NCI-H345 (cell line): ENCODE measurements around the gene SCEL.
"Not testable (repeated sequence)": the region's sequence is repeated elsewhere in the genome, so short reads cannot be mapped to it uniquely, and the experiment has no call there.

ENCODE experiments used
- DNase-seq: peaks from one replicate; lab custom pipeline; 2025; lab: John Stamatoyannopoulos, UW

Gene SCEL

DNA sequence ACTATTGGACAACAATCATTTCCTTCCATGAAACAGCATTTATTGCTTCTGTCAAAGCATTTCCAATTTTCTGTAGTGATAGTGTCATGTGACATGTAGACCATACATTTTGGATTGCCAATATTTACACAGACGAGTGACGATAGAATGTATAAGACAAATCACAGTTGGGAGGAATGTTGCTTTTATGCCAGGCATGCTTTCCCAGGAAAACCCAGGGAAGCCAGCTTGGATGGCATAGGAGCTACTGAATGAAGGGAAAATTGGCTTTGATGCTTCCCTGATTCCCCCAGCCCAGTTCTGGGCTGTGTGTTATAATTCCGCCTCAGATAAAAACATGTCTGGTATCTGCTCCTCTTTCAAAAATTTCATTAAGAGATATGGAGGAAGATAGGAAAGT is 22.5 kb downstream of the SCEL start:
- DNase-seq = no peak

GRCh38 chr13:77563111-77563510 is 27.6 kb downstream of the SCEL start:
- no peak for DNase-seq

GRCh38 chr13:77565635-77566034 is 30.1 kb downstream of the SCEL start:
- DNase-seq = peak; percentile 41

- no peak for DNase-seq
Measured at GRCh38 chr13:77571956-77572355, 36.5 kb downstream of the SCEL start.

DNA sequence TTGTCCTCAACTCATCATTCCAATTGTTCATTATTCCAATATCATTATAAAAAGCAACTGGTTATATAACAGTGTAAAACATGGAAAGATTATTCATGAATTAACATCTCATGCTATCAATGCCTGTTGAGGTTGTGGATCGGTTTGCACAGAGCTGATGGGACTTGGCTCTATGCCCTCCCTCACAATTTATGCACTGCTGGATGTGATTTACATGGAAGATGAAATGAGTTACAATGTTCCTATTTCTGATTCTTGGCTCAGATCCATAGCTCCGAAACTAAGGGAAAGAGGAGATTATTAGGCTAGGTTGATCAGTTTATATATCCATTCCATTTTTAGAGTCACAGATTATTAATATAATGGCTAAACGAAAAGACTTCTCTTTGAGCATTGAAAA is 38.6 kb downstream of the SCEL start:
- DNase-seq = no peak

- no peak for DNase-seq
Measured at GRCh38 chr13:77579959-77580358, 44.5 kb downstream of the SCEL start.

GRCh38 chr13:77580748-77581147 is 45.2 kb downstream of the SCEL start:
- no peak for DNase-seq

- no peak for DNase-seq
Measured at GRCh38 chr13:77583581-77583980, 48.1 kb downstream of the SCEL start.

DNA sequence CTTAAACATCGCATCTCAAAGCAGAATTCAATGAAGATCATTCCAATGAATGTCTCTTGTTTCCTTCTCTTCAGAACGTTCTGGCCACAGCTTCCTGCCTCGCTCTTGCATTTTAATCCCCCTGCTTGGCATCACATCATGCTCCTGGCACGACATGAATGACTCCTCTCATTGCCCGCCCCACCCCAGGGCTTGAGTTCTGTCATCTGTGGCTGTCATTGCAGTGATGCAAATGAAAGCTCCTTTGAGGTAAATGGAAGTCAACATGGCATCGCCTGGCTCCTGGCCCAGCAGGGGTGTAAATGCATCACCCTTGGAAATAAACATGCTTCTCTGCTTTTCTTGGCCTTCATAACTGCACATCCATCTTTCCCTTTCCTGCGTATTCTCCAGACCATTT is 48.6 kb downstream of the SCEL start:
- peak; percentile 72 for DNase-seq

DNA sequence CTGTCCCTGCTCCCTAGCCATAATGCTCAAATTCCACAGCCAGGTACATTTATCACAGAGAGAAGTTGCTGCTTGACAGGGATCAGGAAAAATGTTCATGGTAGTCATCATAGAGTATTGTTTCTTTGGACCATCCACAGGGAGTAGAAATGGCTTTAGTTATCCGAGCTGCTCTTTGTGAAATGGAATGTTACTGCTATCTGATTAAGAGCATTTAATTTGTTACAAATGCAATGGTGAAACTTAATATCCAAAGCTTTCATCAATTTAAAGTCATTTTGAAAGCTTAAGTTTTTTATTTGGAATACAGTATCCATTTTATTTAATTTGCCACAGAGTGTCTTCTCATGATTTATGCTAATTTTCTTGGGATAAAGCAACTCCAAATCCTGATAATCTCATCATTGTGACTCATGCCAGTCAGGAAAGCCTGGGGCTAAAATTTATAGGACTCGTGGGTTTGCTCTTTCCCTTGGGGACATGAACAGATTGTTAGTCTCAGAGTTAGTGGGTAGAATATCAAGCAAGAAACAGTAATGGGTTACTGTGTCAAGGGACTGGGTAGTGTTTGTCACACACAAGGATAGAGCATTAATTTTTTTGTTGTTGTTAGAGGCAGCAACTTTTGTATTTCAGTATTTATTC is 59.8 kb downstream of the SCEL start:
- no peak for DNase-seq

DNA sequence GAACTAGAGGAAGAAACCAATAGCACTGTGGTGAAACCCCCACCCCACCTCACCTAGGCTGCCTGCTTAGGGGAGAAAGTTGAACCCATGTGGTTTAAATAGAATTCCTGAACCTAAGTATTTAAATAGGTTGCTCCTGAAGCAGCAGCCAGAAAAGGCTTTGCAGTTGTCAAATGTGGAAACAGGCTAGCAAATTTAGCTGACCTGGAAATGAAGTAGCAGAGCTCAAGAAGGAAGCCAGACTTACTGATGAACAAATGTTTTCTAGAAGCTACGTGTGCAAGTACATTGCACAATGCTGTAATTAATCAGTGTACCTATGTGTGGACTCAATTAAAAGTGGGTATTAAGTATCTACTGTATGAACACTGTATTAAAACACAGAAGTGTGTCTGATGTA is 61.3 kb downstream of the SCEL start:
- DNase-seq = no peak

DNA sequence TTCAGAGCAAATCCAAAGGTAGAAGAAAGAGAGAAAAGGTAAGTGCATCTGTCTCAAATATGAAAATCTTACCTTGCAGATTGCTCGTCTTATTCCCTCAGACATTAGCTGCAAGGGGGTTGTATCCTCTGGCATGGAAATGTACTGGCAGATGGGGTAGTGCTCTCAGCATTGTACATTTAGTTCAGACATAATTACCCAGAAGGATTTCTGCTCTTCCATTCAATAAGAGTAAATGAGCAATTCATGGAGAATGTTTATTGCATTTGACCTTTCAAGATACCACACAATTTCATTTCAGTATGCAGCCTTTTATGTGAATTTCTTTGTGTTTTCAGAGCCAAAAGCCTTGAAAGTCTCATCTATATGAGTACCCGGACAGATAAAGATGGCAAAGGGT is 63.8 kb downstream of the SCEL start:
- DNase-seq = no peak

DNA sequence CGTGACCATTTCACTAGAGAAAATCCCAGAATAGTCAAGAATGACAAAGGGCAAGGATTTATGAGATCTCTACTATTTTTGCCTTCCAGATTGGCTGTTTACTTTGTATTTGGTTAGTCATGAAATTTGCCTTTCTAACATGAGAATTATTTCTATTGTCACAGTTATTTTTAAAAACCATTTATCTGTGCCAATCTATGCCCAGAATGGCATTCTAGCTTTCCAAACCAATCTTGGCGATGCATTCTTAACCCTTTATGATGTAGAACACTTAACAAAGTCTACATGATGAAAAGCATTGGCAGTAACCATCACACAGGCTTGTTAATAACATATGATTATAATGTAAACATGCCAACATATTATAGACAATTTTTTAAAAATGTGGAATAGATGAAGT is 65.2 kb downstream of the SCEL start:
- no peak for DNase-seq

GRCh38 chr13:77611068-77611467 is 75.6 kb downstream of the SCEL start:
- no peak for DNase-seq

- DNase-seq = no peak
Measured at GRCh38 chr13:77616027-77616426, 80.5 kb downstream of the SCEL start.

GRCh38 chr13:77619655-77620054 is 84.1 kb downstream of the SCEL start:
- DNase-seq = no peak

- DNase-seq = peak; percentile 53
Measured at GRCh38 chr13:77620138-77620537, 84.6 kb downstream of the SCEL start.

GRCh38 chr13:77623806-77624205 is 88.3 kb downstream of the SCEL start:
- no peak for DNase-seq

- DNase-seq = no peak
Measured at GRCh38 chr13:77628170-77628569, 92.7 kb downstream of the SCEL start.

DNA sequence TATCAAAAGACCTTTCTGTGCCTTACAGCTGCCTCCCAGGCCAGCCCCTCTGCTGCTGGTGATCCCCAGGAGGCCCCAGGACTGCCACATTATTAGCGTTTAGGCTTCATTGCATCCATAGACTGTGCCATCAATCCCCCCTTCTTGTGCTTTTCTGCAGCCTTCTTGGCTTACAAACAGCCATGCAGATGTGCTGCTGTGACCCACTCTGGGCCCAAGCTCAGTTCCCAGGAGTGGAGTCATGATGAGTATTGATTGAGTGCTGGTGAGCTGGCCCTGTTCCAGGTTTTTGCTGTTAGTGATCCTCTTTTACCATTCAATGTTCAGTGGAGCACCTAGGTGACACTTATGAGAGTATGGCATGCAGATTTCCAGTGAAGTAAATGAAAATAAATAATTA is 102.1 kb downstream of the SCEL start:
- peak; percentile 91 for DNase-seq

GRCh38 chr13:77650409-77650808 is 114.9 kb downstream of the SCEL start:
- DNase-seq = no peak

DNA sequence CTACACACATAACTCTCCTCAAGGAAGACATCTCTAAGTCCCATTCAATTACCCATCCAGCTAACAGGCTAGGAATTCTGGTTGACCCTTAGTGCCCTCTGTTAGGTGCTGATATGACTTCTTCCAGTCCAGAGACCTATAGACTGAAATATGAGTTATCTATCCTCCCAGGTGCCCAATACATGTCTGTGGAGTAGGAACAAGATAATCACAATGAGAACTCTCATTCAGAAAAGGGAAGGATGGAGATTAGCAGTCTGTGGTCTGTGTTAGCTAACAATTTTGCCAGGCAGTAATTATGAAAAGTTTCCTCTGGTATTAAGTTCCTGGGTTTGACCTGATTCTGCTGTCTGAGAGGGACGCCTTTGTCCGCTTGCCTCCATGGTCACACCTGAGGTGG is 117.8 kb downstream of the SCEL start:
- DNase-seq = no peak

DNA sequence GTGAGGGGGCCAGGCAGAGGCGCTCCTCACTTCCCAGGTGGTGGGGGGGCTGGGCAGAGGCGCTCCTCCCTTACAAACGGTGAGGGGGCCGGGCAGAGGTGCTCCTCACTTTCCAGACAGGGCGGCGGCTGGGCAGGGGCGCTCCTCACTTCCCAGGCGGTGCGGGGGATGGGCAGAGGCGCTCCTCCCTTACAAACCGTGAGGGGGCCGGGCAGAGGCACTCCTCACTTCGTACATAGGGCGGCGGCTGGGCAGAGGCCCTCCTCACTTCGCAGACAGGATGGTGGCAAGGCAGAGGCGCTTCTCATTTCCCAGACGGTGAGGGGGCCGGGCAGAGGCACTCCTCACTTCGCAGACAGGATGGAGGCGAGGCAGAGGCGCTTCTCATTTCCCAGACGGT is 124.5 kb downstream of the SCEL start:
- DNase-seq = not testable (repeated sequence)

- no peak for DNase-seq
Measured at GRCh38 chr13:77660841-77661250, 125.3 kb downstream of the SCEL start.

DNA sequence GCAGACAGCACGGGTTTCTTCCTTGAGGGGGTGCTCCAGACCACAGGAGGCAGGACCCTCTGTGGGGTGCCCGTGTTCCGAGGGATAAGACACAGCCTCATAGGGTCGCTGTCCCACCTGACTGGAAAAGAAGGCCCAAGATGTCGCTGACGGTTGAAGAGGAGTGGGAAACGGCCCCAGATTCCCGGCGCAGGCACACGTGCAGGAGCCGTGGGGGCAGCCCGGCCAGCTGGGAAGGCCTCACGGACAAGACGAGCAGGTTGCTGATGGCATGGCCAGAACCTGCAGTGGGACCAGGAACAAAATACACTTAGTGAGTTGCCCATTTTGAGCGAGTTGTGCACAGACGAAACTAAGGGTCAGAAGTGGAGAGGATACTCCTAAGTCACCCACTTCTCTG is 126.8 kb downstream of the SCEL start:
- not testable (repeated sequence) for DNase-seq
